Suprapubic skin (tissue), 4 donors: ENCODE measurements around the gene CD79A. TPM values are rescaled to one million over a fixed set of nuclear protein-coding genes. Genes with fewer than 3 reads are reported as not detected.

Experiments
- DNase-seq, 2 donors: peaks; one replicate each; pipeline ENCODE4 v3.0.0-alpha.2; 2019; ENCODE audit warnings: low spot score in 2 of 2
- H3K27ac ChIP-seq: fragments of 200-600 bp; sonication (generic); one replicate; pipeline ENCODE4 v1.5.1; 2019
- H3K27me3 ChIP-seq: fragments of 200-600 bp; sonication (generic); one replicate; pipeline ENCODE4 v1.5.1; 2019
- H3K36me3 ChIP-seq: fragments of 200-600 bp; sonication (generic); one replicate; pipeline ENCODE4 v1.5.1; 2019
- H3K4me1 ChIP-seq: fragments of 200-600 bp; sonication (generic); one replicate; pipeline ENCODE4 v1.5.1; 2019
- H3K4me3 ChIP-seq: fragments of 200-600 bp; sonication (generic); one replicate; pipeline ENCODE4 v1.5.1; 2019; ENCODE audit warnings: mild to moderate bottlenecking
- H3K9me3 ChIP-seq: fragments of 200-600 bp; sonication (generic); one replicate; pipeline ENCODE4 v1.5.1; 2019
- EP300 ChIP-seq: sonication (generic); formaldehyde crosslinking; IDR thresholded peaks from one replicate; pipeline ENCODE4 v1.6.1; 2017; ENCODE audit warnings: antibody characterized with exemption
- POLR2A ChIP-seq, 2 donors: fragments of 450-650 bp; IDR thresholded peaks; one replicate each; pipeline ENCODE4 v1.6.1; 2017; ENCODE audit warnings: antibody characterized with exemption in 2 of 2, mild to moderate bottlenecking in 2 of 2, moderate library complexity in 2 of 2
- POLR2AphosphoS5 ChIP-seq, 3 donors: sonication (generic); formaldehyde crosslinking; IDR thresholded peaks; one replicate each; pipeline ENCODE4 v1.6.1; 2017; ENCODE audit warnings: antibody characterized with exemption in 3 of 3
- WGBS: methylation state at CpG from one replicate; pipeline ENCODE4 v1.1.5; 2018; 5-methylcytosine and 5-hydroxymethylcytosine counted together
- total RNA-seq, 4 donors: library from RNA; depleted of rRNA; stranded (reverse); fragments of >200 nt; gene quantifications; one replicate each; pipeline ENCODE4 v1.1.0, GENCODE V29; 2016
- TF ChIP-seq, protein P1 (sequence below), 2 donors: fragments of 200-600 bp in 1 of 2; fragments of 450-650 bp in 1 of 2; sonication (generic) in 1 of 2; IDR thresholded peaks; one replicate each; pipeline ENCODE4 v1.5.1; 2016 to 2019; ENCODE audit warnings: antibody characterized with exemption in 2 of 2, mild to moderate bottlenecking in 1 of 2, moderate library complexity in 1 of 2

Gene CD79A
- total RNA-seq, 4 donors from 2014 or later = 3.0 TPM; not detected in 3

DNA sequence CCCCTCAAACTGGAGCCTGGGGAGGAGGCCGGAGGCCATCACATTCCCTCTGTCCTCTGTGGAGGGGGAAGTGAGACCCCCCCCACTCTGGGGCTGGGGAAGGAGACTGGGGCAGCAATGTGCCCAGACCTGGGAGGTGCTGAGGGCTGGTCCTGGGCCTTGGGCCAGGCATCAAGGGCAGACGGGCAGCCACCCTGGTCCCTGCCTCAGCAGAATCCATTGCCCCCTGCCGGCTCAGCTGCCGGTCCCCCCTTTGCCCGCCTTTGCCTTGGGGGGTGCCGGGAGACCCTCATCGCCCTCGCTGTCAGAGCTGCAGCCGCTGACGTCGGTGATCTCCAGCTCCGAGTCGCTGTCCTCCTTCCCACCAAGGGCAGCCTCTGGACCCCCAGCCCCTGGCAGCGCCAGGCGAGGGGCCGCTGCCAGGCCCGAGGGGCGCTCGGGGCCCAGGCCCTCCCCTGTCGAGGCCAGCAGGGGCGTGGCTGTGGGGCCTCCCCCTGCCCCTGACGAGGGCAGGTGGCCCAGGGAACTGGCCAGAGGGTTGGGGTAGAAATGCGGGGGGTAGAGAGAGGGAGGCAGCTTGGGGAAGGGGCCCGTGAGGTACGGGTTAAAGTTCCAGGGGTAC is 31.0 kb downstream of the CD79A start:
- Histone ChIP-seq H3K9me3 (no peaks in the 10 kb centered on the region), H3K27me3 (peaks cover 18% of the 10 kb centered on the region), H3K4me3 (no peak overlapping the region), H3K36me3 (peaks cover 54% of the 10 kb centered on the region), H3K27ac (no peak overlapping the region), H3K4me1 (peaks cover 6% of the 10 kb centered on the region)
- no peak for DNase-seq
- no peak for TF ChIP-seq EP300
- TF ChIP-seq, protein P1, sequence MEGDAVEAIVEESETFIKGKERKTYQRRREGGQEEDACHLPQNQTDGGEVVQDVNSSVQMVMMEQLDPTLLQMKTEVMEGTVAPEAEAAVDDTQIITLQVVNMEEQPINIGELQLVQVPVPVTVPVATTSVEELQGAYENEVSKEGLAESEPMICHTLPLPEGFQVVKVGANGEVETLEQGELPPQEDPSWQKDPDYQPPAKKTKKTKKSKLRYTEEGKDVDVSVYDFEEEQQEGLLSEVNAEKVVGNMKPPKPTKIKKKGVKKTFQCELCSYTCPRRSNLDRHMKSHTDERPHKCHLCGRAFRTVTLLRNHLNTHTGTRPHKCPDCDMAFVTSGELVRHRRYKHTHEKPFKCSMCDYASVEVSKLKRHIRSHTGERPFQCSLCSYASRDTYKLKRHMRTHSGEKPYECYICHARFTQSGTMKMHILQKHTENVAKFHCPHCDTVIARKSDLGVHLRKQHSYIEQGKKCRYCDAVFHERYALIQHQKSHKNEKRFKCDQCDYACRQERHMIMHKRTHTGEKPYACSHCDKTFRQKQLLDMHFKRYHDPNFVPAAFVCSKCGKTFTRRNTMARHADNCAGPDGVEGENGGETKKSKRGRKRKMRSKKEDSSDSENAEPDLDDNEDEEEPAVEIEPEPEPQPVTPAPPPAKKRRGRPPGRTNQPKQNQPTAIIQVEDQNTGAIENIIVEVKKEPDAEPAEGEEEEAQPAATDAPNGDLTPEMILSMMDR (IDR thresholded peaks at IDR 0.05) = no peak
- no peak for TF ChIP-seq POLR2AphosphoS5 (IDR thresholded peaks at IDR 0.05)
- TF ChIP-seq POLR2A (IDR thresholded peaks at IDR 0.05) = no peak
- WGBS = 45% methylated on average over 11 of the region's 25 CpGs

DNA sequence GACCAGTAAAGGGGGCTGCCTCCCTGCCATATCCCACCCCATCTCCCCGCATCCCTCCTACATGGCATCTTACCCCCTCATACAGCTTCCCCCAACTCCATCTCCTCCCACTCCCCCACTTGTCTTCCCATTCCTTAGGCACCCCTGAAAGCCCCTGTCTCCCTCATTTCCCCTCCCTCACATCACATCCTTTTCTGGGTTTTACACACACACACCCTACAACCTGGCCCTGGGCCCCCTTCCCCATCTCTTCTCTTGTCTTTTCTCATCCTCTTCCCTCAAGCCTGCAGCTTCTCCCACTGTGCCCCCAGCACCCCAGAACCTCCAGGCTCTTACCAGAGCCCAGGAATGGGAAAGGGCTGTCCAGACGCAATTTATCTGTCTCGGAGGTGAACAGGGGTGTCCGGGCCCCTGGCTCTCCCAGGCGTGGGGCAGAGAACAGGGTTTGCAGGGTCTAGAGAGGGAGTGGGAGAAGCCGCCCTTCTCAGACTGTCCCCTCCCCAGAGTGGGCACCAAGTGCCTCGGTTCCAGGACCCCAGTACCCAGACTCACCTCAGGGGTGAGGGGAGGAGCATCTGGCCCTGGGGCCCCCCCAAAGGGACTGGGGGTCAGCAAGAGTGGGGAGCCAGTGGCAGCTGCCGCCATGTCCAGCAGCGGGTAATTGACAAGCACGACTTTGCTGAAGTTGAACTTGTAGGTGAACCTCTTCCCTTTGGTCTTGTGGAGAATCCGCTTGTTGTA is 31.8 kb downstream of the CD79A start:
- peaks cover 25% of the 10 kb centered on the region for H3K27me3 ChIP-seq
- peaks cover 10% of the 10 kb centered on the region for H3K4me1 ChIP-seq
- 65% methylated on average over 9 of the region's 11 CpGs for WGBS
- peaks cover 46% of the 10 kb centered on the region for H3K36me3 ChIP-seq
- no peak for DNase-seq
- TF ChIP-seq, protein P1 (IDR thresholded peaks at IDR 0.05) = no peak
- TF ChIP-seq POLR2A (IDR thresholded peaks at IDR 0.05) (no peak), EP300 (no peak), POLR2AphosphoS5 (IDR thresholded peaks at IDR 0.05) (no peak)
- no peak overlapping the region for H3K4me3 ChIP-seq
- H3K9me3 ChIP-seq = no peaks in the 10 kb centered on the region
- no peak overlapping the region for H3K27ac ChIP-seq

DNA sequence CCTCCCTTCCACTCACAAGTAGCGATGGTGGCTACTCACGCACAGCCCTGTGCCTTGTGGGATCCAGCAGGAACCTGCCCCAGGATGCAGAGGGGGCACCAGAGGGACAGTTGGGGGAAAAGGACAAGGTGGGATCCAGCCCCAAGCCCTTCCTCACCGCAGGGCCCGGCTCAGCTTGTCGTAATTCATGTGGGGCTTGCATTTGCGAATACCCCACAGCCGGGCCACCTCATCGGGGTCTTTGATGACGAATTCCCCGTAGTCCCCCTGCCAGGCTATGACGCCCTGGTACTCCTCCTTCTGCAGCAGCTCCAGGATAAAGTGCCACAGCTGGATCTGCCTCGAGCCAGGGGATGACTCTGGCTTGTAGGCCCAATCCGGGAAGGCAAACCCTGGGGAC is 32.6 kb downstream of the CD79A start:
- no peak for TF ChIP-seq EP300
- TF ChIP-seq POLR2A (IDR thresholded peaks at IDR 0.05) = no peak
- TF ChIP-seq, protein P1 (IDR thresholded peaks at IDR 0.05) = no peak
- no peak for TF ChIP-seq POLR2AphosphoS5 (IDR thresholded peaks at IDR 0.05)
- Histone ChIP-seq H3K4me3 (no peak overlapping the region), H3K4me1 (peaks cover 10% of the 10 kb centered on the region), H3K27me3 (peaks cover 32% of the 10 kb centered on the region), H3K36me3 (peaks cover 38% of the 10 kb centered on the region), H3K27ac (no peak overlapping the region), H3K9me3 (no peaks in the 10 kb centered on the region)
- no peak for DNase-seq
- WGBS = 54% methylated on average over 13 of the region's 13 CpGs

DNA sequence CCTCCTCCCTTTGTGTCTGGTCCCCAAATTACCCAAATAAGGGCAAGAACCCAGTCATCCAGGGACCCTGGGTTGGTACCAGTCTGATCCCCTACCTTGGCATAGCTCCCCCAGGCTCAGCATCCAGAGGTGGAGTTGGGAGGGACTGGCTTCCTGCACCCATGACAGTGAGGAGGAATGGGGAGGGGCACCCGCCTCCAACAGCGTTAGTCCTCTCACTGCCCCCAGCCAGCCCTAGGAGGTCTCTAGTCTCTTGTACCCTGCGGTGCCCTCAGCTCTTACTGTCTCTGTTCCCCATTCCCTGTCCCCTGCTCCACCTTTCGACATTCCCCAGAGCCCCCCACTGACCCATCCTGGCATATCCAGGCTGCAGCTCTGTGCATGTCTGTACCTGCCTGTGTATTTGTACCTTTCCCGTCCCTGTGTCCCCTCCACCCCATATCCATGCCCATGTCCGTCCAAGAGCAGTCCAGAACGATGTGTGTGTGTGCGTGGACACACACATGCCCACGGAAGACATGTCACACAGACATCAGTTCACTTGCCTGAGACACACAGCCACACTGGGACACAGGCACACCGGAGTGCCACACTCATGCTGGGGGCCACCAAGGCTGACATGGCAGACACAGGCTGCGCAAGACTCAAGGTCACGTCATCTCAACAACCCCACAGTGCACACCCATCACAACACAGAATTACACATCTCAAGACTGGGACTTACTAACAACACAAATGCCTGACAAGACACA is 33.3 kb downstream of the CD79A start:
- no peak for DNase-seq
- H3K27me3 ChIP-seq = peaks cover 39% of the 10 kb centered on the region
- WGBS = 42% methylated on average over 9 of the region's 12 CpGs

More for the DNA sequence above, 33.3 kb downstream of the CD79A start:
- TF ChIP-seq POLR2AphosphoS5 (IDR thresholded peaks at IDR 0.05) = no peak
- TF ChIP-seq, protein P1 (IDR thresholded peaks at IDR 0.05) = no peak
- TF ChIP-seq POLR2A (IDR thresholded peaks at IDR 0.05) = no peak
- no peak for TF ChIP-seq EP300
- Histone ChIP-seq H3K36me3 (peaks cover 30% of the 10 kb centered on the region), H3K4me3 (no peak overlapping the region), H3K4me1 (peaks cover 16% of the 10 kb centered on the region), H3K9me3 (no peaks in the 10 kb centered on the region), H3K27ac (no peak overlapping the region)
